Measurements from ENCODE around the gene FBLN1. TPM values are rescaled to one million over a fixed set of nuclear protein-coding genes. Genes with fewer than 3 reads are reported as not detected.

FBLN1 gene
- total RNA-seq, 1 experiment from 2014 or later, result 23.4 TPM

DNA sequence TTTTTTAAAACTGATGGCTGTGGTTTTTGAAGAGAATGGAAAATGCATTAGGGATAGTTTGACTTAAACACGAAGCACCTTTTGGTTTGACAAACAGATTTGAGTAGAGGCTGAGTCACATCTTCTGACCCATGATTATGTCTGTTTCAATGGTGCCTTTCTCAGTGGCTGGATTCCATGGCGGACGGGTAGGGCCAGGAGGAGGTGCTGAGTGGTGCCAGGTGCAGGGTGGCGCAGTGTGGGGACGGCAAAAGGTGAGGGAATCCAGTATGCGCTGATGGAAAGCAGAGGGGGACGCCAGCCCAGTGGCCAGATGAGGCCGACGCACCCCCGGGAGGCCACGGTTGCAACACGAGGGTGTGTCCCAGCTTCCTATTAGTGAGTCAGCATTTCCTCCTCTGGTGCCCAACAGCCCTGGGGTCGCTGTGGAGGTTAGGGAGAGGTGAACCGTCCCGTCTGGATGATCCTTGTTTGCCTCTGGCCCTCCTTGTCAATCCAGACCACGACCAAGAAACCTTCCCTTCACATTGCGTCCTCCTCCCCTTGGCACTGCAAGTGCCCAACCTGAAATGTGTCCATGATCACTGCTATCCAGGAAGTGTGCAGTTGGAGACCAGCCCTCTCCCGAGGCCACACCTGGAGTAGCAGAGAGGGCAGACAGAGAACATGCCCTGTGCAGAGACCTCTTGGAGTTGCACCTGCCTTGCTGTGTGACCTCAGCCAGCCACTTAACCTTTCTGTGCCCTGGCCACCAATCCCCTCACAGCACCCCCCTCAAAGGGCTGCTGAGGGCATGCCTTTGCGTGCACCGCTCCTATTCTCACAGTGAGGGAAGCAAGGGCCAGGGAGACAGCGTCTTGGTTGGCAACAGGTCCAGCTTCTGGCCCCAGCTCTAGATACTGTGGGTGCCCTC lies 136.4 kb downstream of the FBLN1 start:
- Histone ChIP-seq H3K4me3 (replicated peaks in 1 of 2; ENCODE audit: low read depth in 1 of 2, low read length in 2 of 2) (peak overlapping the region in 1 of 2 experiments; percentile 42; a peak in 1 of 4 replicates), H3K9ac (ENCODE audit: low read length) (peak overlapping the region; percentile 61), H2AFZ (ENCODE audit: low read depth, low read length, poor library complexity, severe bottlenecking) (peak overlapping the region; percentile 84), H3K36me3 (ENCODE audit: control insufficient read depth in 1 of 2, insufficient read depth in 2 of 2, low read length in 2 of 2) (no peaks in the 10 kb centered on the region), H3K9me3 (ENCODE audit: control insufficient read depth in 1 of 2, insufficient read depth in 1 of 2, low read depth in 1 of 2, low read length in 2 of 2) (no peaks in the 10 kb centered on the region), H3K4me1 (ENCODE audit: control insufficient read depth in 1 of 2, insufficient read depth in 2 of 2, low read length in 2 of 2) (peaks cover 18 to 38% of the 10 kb centered on the region in 2 experiments), H3K9me2 (ENCODE audit: insufficient read depth) (no peaks in the 10 kb centered on the region), H3K27ac (ENCODE audit: low read depth, low read length) (peak overlapping the region; percentile 49), H4K20me1 (ENCODE audit: insufficient read depth) (no peaks in the 10 kb centered on the region), H3K27me3 (ENCODE audit: insufficient read depth, low read length) (no peaks in the 10 kb centered on the region), H3K4me2 (ENCODE audit: low read length) (peak overlapping the region; percentile 71), H3K79me2 (ENCODE audit: insufficient read depth, low read length) (no peaks in the 10 kb centered on the region)
- DNase-seq (ENCODE audit: low read depth, low spot score), result peak; percentile 49
- POLR2A ChIA-PET, result interaction anchor here (1.9 kb wide), 1 partner anchor 13 kb away, joined by 6 read pairs; no protein-coding TSS in a partner anchor
- intact Hi-C loops (cut with micrococcal nuclease), result loop anchor here (2.0 kb wide), 1 partner anchor 60 kb away; no protein-coding TSS in a partner anchor
- ATAC-seq, result peak; percentile 84
- CTCF ChIA-PET, result no interaction called here
- BruUV-seq (replicated peaks), result TSS peak; percentile 76
- RAD21 ChIA-PET (ENCODE audit: low non-redundant PET in 1 of 2, low total read pairs in 2 of 2, uncharacterized antibody in 2 of 2, unreplicated experiment in 2 of 2), result no interaction called here
- TF ChIP-seq SRF (IDR thresholded peaks at IDR 0.05; ENCODE audit: low read depth) (no peak), SIN3A (IDR thresholded peaks at IDR 0.05; ENCODE audit: low read depth) (no peak; the same call in 1 of the 2 replicates), SP1 (IDR thresholded peaks at IDR 0.05; ENCODE audit: low read depth) (peak; percentile 91), ZNF274 (IDR thresholded peaks at IDR 0.05; ENCODE audit: low read depth, low read length) (no peak), RAD21 (IDR thresholded peaks at IDR 0.05; ENCODE audit: low read depth) (peak; percentile 23; the same call in 1 of the 2 replicates), ELF1 (IDR thresholded peaks at IDR 0.05; ENCODE audit: borderline replicate concordance, low read depth) (no peak), POLR2AphosphoS5 (IDR thresholded peaks at IDR 0.05; ENCODE audit: low read depth, low read length) (peak; percentile 52; the same call in 1 of the 2 replicates), EGR1 (IDR thresholded peaks at IDR 0.05; ENCODE audit: low read depth) (no peak), POLR2A (IDR thresholded peaks at IDR 0.05; ENCODE audit: borderline replicate concordance, extremely low read depth, insufficient read depth, insufficient read length) (no peak), ZFX (IDR thresholded peaks at IDR 0.05) (0 out of 2 replicates have a peak, but pooled peaks have one; percentile 16), TCF7L2 (IDR thresholded peaks at IDR 0.05; ENCODE audit: borderline replicate concordance, extremely low read depth, insufficient read depth, insufficient read length) (peak; percentile 19), FOSL1 (IDR thresholded peaks at IDR 0.05; ENCODE audit: low read depth) (peak; percentile 83), EZH2phosphoT487 (IDR thresholded peaks at IDR 0.05; ENCODE audit: borderline replicate concordance) (no peak), CEBPB (IDR thresholded peaks at IDR 0.05; ENCODE audit: low read depth) (peak; percentile 97), YY1 (IDR thresholded peaks at IDR 0.05; ENCODE audit: extremely low read depth, insufficient replicate concordance, low read depth, low read length) (no peak), JUND (IDR thresholded peaks at IDR 0.05) (peak; percentile 81; the same call in 1 of the 2 replicates), EZH2 (IDR thresholded peaks at IDR 0.05) (no peak), CBX3 (IDR thresholded peaks at IDR 0.05; ENCODE audit: low read depth) (peak; percentile 92; the same call in 1 of the 2 replicates)
- TF ChIP-seq, protein P1, sequence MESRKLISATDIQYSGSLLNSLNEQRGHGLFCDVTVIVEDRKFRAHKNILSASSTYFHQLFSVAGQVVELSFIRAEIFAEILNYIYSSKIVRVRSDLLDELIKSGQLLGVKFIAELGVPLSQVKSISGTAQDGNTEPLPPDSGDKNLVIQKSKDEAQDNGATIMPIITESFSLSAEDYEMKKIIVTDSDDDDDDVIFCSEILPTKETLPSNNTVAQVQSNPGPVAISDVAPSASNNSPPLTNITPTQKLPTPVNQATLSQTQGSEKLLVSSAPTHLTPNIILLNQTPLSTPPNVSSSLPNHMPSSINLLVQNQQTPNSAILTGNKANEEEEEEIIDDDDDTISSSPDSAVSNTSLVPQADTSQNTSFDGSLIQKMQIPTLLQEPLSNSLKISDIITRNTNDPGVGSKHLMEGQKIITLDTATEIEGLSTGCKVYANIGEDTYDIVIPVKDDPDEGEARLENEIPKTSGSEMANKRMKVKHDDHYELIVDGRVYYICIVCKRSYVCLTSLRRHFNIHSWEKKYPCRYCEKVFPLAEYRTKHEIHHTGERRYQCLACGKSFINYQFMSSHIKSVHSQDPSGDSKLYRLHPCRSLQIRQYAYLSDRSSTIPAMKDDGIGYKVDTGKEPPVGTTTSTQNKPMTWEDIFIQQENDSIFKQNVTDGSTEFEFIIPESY (IDR thresholded peaks at IDR 0.05; ENCODE audit: extremely low read depth, insufficient replicate concordance, low read length), result no peak
- TF ChIP-seq, protein P2, sequence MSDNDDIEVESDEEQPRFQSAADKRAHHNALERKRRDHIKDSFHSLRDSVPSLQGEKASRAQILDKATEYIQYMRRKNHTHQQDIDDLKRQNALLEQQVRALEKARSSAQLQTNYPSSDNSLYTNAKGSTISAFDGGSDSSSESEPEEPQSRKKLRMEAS (IDR thresholded peaks at IDR 0.05), result peak; percentile 90
- TF ChIP-seq, protein P3, sequence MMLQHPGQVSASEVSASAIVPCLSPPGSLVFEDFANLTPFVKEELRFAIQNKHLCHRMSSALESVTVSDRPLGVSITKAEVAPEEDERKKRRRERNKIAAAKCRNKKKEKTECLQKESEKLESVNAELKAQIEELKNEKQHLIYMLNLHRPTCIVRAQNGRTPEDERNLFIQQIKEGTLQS (IDR thresholded peaks at IDR 0.05), result no peak
- TF ChIP-seq, protein P4, sequence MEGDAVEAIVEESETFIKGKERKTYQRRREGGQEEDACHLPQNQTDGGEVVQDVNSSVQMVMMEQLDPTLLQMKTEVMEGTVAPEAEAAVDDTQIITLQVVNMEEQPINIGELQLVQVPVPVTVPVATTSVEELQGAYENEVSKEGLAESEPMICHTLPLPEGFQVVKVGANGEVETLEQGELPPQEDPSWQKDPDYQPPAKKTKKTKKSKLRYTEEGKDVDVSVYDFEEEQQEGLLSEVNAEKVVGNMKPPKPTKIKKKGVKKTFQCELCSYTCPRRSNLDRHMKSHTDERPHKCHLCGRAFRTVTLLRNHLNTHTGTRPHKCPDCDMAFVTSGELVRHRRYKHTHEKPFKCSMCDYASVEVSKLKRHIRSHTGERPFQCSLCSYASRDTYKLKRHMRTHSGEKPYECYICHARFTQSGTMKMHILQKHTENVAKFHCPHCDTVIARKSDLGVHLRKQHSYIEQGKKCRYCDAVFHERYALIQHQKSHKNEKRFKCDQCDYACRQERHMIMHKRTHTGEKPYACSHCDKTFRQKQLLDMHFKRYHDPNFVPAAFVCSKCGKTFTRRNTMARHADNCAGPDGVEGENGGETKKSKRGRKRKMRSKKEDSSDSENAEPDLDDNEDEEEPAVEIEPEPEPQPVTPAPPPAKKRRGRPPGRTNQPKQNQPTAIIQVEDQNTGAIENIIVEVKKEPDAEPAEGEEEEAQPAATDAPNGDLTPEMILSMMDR (IDR thresholded peaks at IDR 0.05 in 2 of 3, conservative IDR thresholded peaks at IDR 0.05 in 1 of 3; ENCODE audit: borderline replicate concordance in 1 of 3, insufficient read depth in 1 of 3, low read depth in 2 of 3, low read length in 2 of 3), result peak in 1 of 3 experiments; percentile 10; a peak in 1 of 6 replicates

Measured in HCT116 (cell line).